H1 (cell line): Measurements from ENCODE around the gene LIG3. TPM values are rescaled to one million over a fixed set of nuclear protein-coding genes. Genes with fewer than 3 reads are reported as not detected.

ENCODE experiments used
- CTCF ChIA-PET: fragments of 300-600 bp; sonication (Branson Sonifier 250); formaldehyde crosslinking; loops from one replicate; lab custom pipeline; 2021; ENCODE audit not compliant: partially characterized antibody; lab: Charles Lee
- POLR2A ChIA-PET: fragments of 300-600 bp; sonication (Branson Sonifier 250); formaldehyde crosslinking; loops from one replicate; lab custom pipeline; 2021; ENCODE audit warnings: inconsistent platforms; ENCODE audit not compliant: partially characterized antibody; lab: Charles Lee
- DNase-seq, 2 experiments: peaks; one replicate each; pipeline versions ENCODE4 v3.0.0 to v3.0.0-alpha.2; 2010 to 2022; ENCODE audit warnings: low spot score in 2 of 2, low read depth in 1 of 2, mixed read lengths in 1 of 2
- FAIRE-seq: peaks from 2 replicates; lab custom pipeline; 2011; peaks lifted over from hg19 to GRCh38; lab: Jason Lieb, UNC
- H2AFZ ChIP-seq: 2 replicates; pipeline ENCODE4 v1.8.1; 2012; ENCODE audit warnings: low read length, inconsistent platforms
- H2AK5ac ChIP-seq: 2 replicates; pipeline ENCODE4 v1.6.1; 2013; ENCODE audit warnings: low read depth, low read length
- H2BK120ac ChIP-seq: replicated peaks from 2 replicates; pipeline ENCODE3; 2013; ENCODE audit warnings: low read depth, low read length, inconsistent platforms
- H2BK12ac ChIP-seq: 2 replicates; pipeline ENCODE4 v1.6.1; 2013; ENCODE audit warnings: low read depth, low read length
- H2BK15ac ChIP-seq: 2 replicates; pipeline ENCODE4 v1.6.1; 2013; ENCODE audit warnings: low read length
- H2BK20ac ChIP-seq: 2 replicates; pipeline ENCODE4 v1.6.1; 2013; ENCODE audit warnings: low read length
- H2BK5ac ChIP-seq: 2 replicates; pipeline ENCODE4 v1.6.1; 2013; ENCODE audit warnings: low read depth, low read length
- H3K14ac ChIP-seq: 2 replicates; pipeline ENCODE4 v1.6.1; 2013; ENCODE audit warnings: inconsistent platforms; ENCODE audit not compliant: insufficient read length
- H3K18ac ChIP-seq: 2 replicates; pipeline ENCODE4 v1.6.1; 2013; ENCODE audit warnings: low read length; ENCODE audit errors: extremely low read depth
- H3K23ac ChIP-seq: 2 replicates; pipeline ENCODE4 v1.6.1; 2013; ENCODE audit warnings: inconsistent platforms; ENCODE audit not compliant: insufficient read length
- H3K23me2 ChIP-seq: 2 replicates; pipeline ENCODE4 v1.6.1; 2013; ENCODE audit warnings: low read depth, low read length
- H3K27ac ChIP-seq: 2 replicates; pipeline ENCODE4 v1.6.1; 2011; ENCODE audit warnings: low read depth, low read length, inconsistent platforms
- H3K27me3 ChIP-seq, 4 experiments: replicated peaks in 1 of 4; 1 replicate in 1 of 4; 2 replicates in 3 of 4; pipeline versions ENCODE4 v1.6.1 to v1.8.1; 2011 to 2013; ENCODE audit warnings: low read length in 3 of 4, mild to moderate bottlenecking in 3 of 4, inconsistent platforms in 2 of 4, mixed read lengths in 2 of 4, moderate library complexity in 1 of 4; ENCODE audit not compliant: control insufficient read depth in 3 of 4, insufficient read depth in 3 of 4; ENCODE audit errors: extremely low read depth in 1 of 4
- H3K36me3 ChIP-seq, 4 experiments: 2 replicates each; pipeline versions ENCODE4 v1.6.1 to v1.8.1; 2011 to 2013; ENCODE audit warnings: mild to moderate bottlenecking in 4 of 4, low read length in 3 of 4, moderate library complexity in 2 of 4, control low read depth in 1 of 4, inconsistent platforms in 1 of 4; ENCODE audit not compliant: insufficient read depth in 4 of 4, control insufficient read depth in 2 of 4
- H3K4ac ChIP-seq: replicated peaks from 2 replicates; pipeline ENCODE3; 2013; ENCODE audit warnings: low read length, low read depth, mixed read lengths, inconsistent platforms; ENCODE audit not compliant: insufficient read length
- H3K4me1 ChIP-seq, 4 experiments: replicated peaks in 1 of 4; 1 replicate in 1 of 4; 2 replicates in 3 of 4; pipeline versions ENCODE4 v1.6.1 to v1.8.1; 2011 to 2013; ENCODE audit warnings: low read length in 3 of 4, inconsistent platforms in 2 of 4, mixed read lengths in 1 of 4; ENCODE audit not compliant: insufficient read depth in 4 of 4, control insufficient read depth in 3 of 4
- H3K4me2 ChIP-seq, 2 experiments: 2 replicates each; pipeline versions ENCODE4 v1.6.1 to v1.8.1; 2011 to 2013; ENCODE audit warnings: low read depth in 2 of 2, low read length in 2 of 2, control low read depth in 1 of 2, inconsistent platforms in 1 of 2, mild to moderate bottlenecking in 1 of 2; ENCODE audit not compliant: insufficient read depth in 1 of 2
- H3K4me3 ChIP-seq, 4 experiments: fragments of 200-600, 300-600 bp in 1 of 4; sonication (generic), shearing (Covaris generic), sonication (Bioruptor Twin) in 1 of 4; 2 replicates each; pipeline versions ENCODE4 v1.5.1 to v1.8.1; 2011 to 2016; ENCODE audit warnings: low read length in 4 of 4, low read depth in 3 of 4, control low read depth in 2 of 4, inconsistent platforms in 2 of 4, mild to moderate bottlenecking in 2 of 4, mixed read lengths in 1 of 4, moderate library complexity in 1 of 4; ENCODE audit not compliant: insufficient read depth in 2 of 4; ENCODE audit errors: extremely low read depth in 1 of 4
- H3K56ac ChIP-seq: replicated peaks from 2 replicates; pipeline ENCODE3; 2013; ENCODE audit warnings: low read depth, mild to moderate bottlenecking, mixed read lengths, low read length, inconsistent platforms; ENCODE audit not compliant: insufficient read length
- H3K79me1 ChIP-seq: 2 replicates; pipeline ENCODE4 v1.6.1; 2013; ENCODE audit warnings: low read depth, low read length, control low read depth
- H3K79me2 ChIP-seq, 2 experiments: 2 replicates each; pipeline versions ENCODE4 v1.6.1 to v1.8.1; 2012 to 2013; ENCODE audit warnings: low read length in 2 of 2, mild to moderate bottlenecking in 2 of 2, inconsistent platforms in 1 of 2; ENCODE audit not compliant: insufficient read depth in 2 of 2, control insufficient read depth in 1 of 2
- H3K9ac ChIP-seq, 4 experiments: replicated peaks in 1 of 4; 1 replicate in 1 of 4; 2 replicates in 3 of 4; pipeline versions ENCODE4 v1.6.1 to v1.8.1; 2011 to 2013; ENCODE audit warnings: low read depth in 3 of 4, low read length in 3 of 4, control low read depth in 2 of 4, mild to moderate bottlenecking in 2 of 4, moderate library complexity in 2 of 4, inconsistent platforms in 1 of 4; ENCODE audit errors: extremely low read depth in 1 of 4
- H3K9me3 ChIP-seq, 2 experiments: 2 replicates each; pipeline versions ENCODE4 v1.6.1 to v1.8.1; 2012 to 2013; ENCODE audit warnings: mild to moderate bottlenecking in 2 of 2, moderate library complexity in 2 of 2, control low read depth in 1 of 2, inconsistent platforms in 1 of 2, low read depth in 1 of 2, low read length in 1 of 2, mixed read lengths in 1 of 2; ENCODE audit not compliant: insufficient read depth in 2 of 2
- H4K20me1 ChIP-seq, 2 experiments: replicated peaks in 1 of 2; 2 replicates each; pipeline versions ENCODE3 to v1.8.1; 2011 to 2013; ENCODE audit warnings: inconsistent platforms in 2 of 2, low read length in 2 of 2, mild to moderate bottlenecking in 1 of 2; ENCODE audit not compliant: insufficient read depth in 2 of 2, control insufficient read depth in 1 of 2
- H4K5ac ChIP-seq: 2 replicates; pipeline ENCODE4 v1.6.1; 2013; ENCODE audit warnings: low read length, low read depth, mixed read lengths, inconsistent platforms; ENCODE audit not compliant: insufficient read length
- H4K8ac ChIP-seq: 2 replicates; pipeline ENCODE4 v1.8.0; 2013; ENCODE audit warnings: mild to moderate bottlenecking, moderate library complexity, low read length, inconsistent platforms; ENCODE audit not compliant: insufficient read depth; ENCODE audit errors: extremely low read depth
- H4K91ac ChIP-seq: replicated peaks from 2 replicates; pipeline ENCODE3; 2013; ENCODE audit warnings: low read length, mixed read lengths, inconsistent platforms; ENCODE audit not compliant: insufficient read length
- SP1 ChIP-seq: IDR thresholded peaks from 2 replicates; pipeline ENCODE4 v1.6.1; 2011; ENCODE audit warnings: low read depth, low read length
- WGBS, 2 experiments: shearing (Covaris generic) in 1 of 2; methylation state at CpG; one replicate each; pipeline versions ENCODE4 v1.1.6 to v1.1.7; 2013 to 2015; ENCODE audit warnings: low lambda C conversion rate in 2 of 2, mixed read lengths in 2 of 2, inconsistent platforms in 1 of 2, low coverage in 1 of 2, missing lambda C conversion rate in 1 of 2; ENCODE audit not compliant: insufficient replicate concordance in 2 of 2, insufficient coverage in 1 of 2, insufficient read length in 1 of 2; ENCODE audit errors: extremely low coverage in 1 of 2, missing lambda C conversion rate in 1 of 2; 5-methylcytosine and 5-hydroxymethylcytosine counted together
- polyA plus RNA-seq, 7 experiments: library from polyadenylated mRNA; depleted of rRNA in 3 of 7; stranded (reverse) in 5 of 7; unstranded in 2 of 7; fragments of >200 nt in 5 of 7; fragments of 200-250 nt in 2 of 7; gene quantifications; 1 replicate in 5 of 7; 2 replicates in 1 of 7; 4 replicates in 1 of 7; pipeline versions ENCODE4 v1.2.1 to v1.2.3, GENCODE V29; 2011 to 2013; ENCODE audit warnings: missing spikeins in 2 of 7, mixed read lengths in 2 of 7
- total RNA-seq: library from RNA; stranded (reverse); fragmentation: NEBNext Ultra II Directional; extraction: Animal tissue kit (Norgen Biotek cat#: 25700); gene quantifications from 2 replicates; pipeline ENCODE4 v1.2.1, GENCODE V29; 2021

Gene LIG3
- total and polyA plus RNA-seq, 2 of the 8 experiments (the other 6 are each of a cell fraction or from before 2014, with no cell fraction given): 63.6 to 89.3 TPM

- CTCF ChIA-PET: interaction anchor here (0.6 to 1.1 kb wide), 4 partner anchors 8 to 527 kb away, joined by 3 to 4 read pairs (median 4); no protein-coding TSS in a partner anchor
- peaks cover 0 to 26% of the 10 kb centered on the region in 2 experiments; a peak in 2 of 4 replicates for H3K79me2 ChIP-seq
- FAIRE-seq: no peak
- no peak for TF ChIP-seq SP1
Measured at GRCh38 chr17:34988644-34989043, 8.3 kb downstream of the LIG3 start.

More at GRCh38 chr17:34988644-34989043, 8.3 kb downstream of the LIG3 start:
- no peak overlapping the region for H2BK12ac ChIP-seq
- no peak overlapping the region for H4K8ac ChIP-seq
- no peak overlapping the region for H3K18ac ChIP-seq
- no peak overlapping the region for H3K4ac ChIP-seq
- POLR2A ChIA-PET: interaction anchor here (0.7 to 6.3 kb wide), 6 partner anchors 9 to 130 kb away, joined by 3 to 44 read pairs (median 6); partner anchors contain the start of gene LIG3
- H3K4me3 ChIP-seq: no peak overlapping the region
- H3K23me2 ChIP-seq: no peaks in the 10 kb centered on the region
- no peak for DNase-seq
- H3K27me3 ChIP-seq: no peaks in the 10 kb centered on the region
- H4K91ac ChIP-seq: no peak overlapping the region
- H3K4me1 ChIP-seq: no peaks in the 10 kb centered on the region
- no peak overlapping the region for H4K5ac ChIP-seq
- H2AFZ ChIP-seq: no peak overlapping the region
- no peaks in the 10 kb centered on the region for H3K9me3 ChIP-seq
- H2AK5ac ChIP-seq: no peak overlapping the region
- no peak overlapping the region for H2BK120ac ChIP-seq
- no peak overlapping the region for H3K9ac ChIP-seq
- no peak overlapping the region for H2BK5ac ChIP-seq
- H3K27ac ChIP-seq: no peak overlapping the region
- H3K79me1 ChIP-seq: peaks cover 4% of the 10 kb centered on the region; the same call in 1 of the 2 replicates
- H2BK15ac ChIP-seq: no peak overlapping the region
- no peak overlapping the region for H3K14ac ChIP-seq
- H3K4me2 ChIP-seq: no peak overlapping the region
- no peak overlapping the region for H3K56ac ChIP-seq
- 96% methylated on average over 2 of the region's 2 CpGs; no CpG with 5 or more reads in 1 of the 2 experiments for WGBS, 2 experiments
- no peak overlapping the region for H3K23ac ChIP-seq
- peaks cover 6 to 14% of the 10 kb centered on the region in 2 experiments for H4K20me1 ChIP-seq
- H3K36me3 ChIP-seq: peaks cover 34 to 81% (median 63%) of the 10 kb centered on the region in 4 experiments
- no peak overlapping the region for H2BK20ac ChIP-seq
